HFF-Myc (cell line): ENCODE results near the gene ZNF532.

Source experiments
- DNase-seq: peaks from one replicate; pipeline ENCODE4 v3.0.0-alpha.2; 2011; ENCODE audit warnings: low read depth; ENCODE audit errors: extremely low read depth
- H3K4me3 ChIP-seq: replicated peaks from 2 replicates; pipeline ENCODE4 v1.5.1; 2011; ENCODE audit warnings: low read depth, mild to moderate bottlenecking, control low read depth, low read length
- CTCF ChIP-seq: IDR thresholded peaks from 2 replicates; pipeline ENCODE4 v1.5.1; 2012; ENCODE audit warnings: mild to moderate bottlenecking, low read depth, low read length, control low read depth; ENCODE audit errors: missing control alignments

ZNF532 gene

DNA sequence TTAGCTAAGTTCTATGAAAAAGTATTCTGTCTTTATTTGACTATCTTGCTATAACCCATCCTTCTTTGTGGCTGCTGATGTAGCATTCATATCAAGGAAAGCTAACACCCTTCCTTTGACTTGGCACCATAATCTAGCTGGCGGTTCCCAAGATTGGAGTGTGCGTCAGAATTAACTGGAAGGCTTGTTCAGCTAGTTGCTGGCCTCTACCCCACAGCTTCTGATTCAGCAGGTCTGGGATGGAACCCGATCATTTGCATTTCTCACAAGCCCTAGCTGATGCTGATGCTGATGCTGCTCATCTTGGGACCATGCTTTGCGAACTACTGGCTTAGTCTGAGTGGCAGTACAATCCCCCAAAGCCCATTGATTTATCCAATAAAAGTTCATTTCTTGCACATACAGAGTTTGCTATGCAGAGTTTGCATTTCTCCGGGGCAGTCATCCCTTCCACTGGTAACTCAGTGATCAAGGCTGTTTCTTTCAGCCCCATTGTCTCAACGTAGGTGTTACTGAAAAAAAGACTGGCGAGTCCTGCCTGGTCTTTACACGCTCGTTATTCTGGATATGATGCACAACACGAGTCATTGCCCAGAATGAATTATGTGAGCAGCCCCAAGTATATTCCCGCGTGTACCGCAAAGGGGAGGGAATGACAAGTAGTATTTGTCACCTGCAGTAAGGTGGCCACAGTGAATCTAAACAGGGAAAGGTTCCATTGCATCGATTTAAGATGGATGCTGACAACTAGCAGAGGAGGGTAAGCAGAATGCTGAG lies 96.5 kb downstream of the ZNF532 start:
- TF ChIP-seq CTCF: no peak
- H3K4me3 ChIP-seq: no peak overlapping the region
- no peak for DNase-seq

DNA sequence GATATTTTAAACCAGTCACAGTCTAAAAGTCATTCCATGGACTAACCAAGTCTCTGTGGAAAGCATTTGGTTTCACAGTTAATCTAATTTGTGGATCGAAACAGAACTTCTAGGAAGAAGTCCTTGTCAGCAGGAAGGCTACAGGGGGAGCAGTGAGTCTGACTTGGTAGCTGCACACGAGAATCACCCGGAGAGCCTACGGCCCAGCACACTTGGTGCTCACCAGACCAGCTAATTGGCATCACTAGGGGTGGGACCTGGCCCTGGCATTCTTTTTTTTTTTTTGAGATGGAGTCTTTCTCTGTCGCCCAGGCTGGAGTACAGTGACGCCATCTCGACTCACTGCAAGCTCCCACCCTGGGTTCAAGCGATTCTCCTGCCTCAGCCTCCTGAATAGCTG lies 97.7 kb downstream of the ZNF532 start:
- no peak for TF ChIP-seq CTCF
- H3K4me3 ChIP-seq: no peak overlapping the region

DNA sequence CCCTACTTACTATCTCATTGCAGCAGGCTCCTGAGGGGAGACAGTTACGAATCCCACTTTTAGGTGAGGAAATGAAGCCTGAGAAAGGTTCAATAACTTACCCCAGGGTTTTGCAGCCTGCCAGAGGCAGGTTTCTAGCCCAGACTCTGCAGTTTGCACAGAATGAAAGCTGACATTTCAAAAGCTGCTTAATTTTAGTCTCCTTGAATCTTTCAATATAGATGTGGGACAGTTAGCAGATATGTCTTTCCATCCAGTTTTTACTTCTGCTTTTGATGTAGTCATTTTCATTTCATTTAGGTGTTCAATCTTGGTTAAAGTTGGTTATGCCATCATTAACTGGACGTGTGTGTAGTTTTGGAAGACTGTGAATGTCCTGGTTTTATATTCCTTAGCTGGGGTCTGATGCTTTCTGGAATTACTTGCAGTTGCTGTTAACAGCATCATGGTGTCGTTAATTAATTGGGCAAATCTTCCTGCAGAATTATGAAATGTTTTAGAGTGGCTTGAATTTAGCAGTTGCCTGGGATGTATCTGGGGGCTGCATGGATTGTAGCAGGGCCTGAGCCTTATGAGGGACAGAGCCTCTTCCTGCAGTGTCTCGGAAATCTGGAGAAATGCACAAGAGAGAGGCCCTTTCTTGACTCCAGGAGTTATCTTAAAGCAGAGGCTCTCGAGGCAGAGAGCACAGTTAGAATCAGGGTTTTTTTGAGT lies 100.8 kb downstream of the ZNF532 start:
- no peak overlapping the region for H3K4me3 ChIP-seq
- no peak for DNase-seq
- no peak for TF ChIP-seq CTCF

More for the DNA sequence above, 97.7 kb downstream of the ZNF532 start:
- no peak for DNase-seq

- no peak for DNase-seq
- no peak for TF ChIP-seq CTCF
- H3K4me3 ChIP-seq: no peak overlapping the region
These were observed 101.5 kb downstream of the ZNF532 start for GRCh38 chr18:58966005-58966677.

GRCh38 chr18:58966704-58967103 lies 102.0 kb downstream of the ZNF532 start:
- no peak for DNase-seq
- no peak overlapping the region for H3K4me3 ChIP-seq
- no peak for TF ChIP-seq CTCF

GRCh38 chr18:58967751-58968254 lies 103.1 kb downstream of the ZNF532 start:
- no peak for TF ChIP-seq CTCF
- H3K4me3 ChIP-seq: no peak overlapping the region
- DNase-seq: peak; percentile 68
